ENCODE measurements around the gene STXBP1. TPM values are rescaled to one million over a fixed set of nuclear protein-coding genes. Genes with fewer than 3 reads are reported as not detected.
A peak's percentile ranks its signal among the peaks of the same experiment; 100 is the strongest.

Gene STXBP1
- total and polyA plus RNA-seq, 9 of the 15 experiments (the other 6 are each of a cell fraction or from before 2014, with no cell fraction given) = 4.6 to 35.1 (median 9.7) TPM

GRCh38 chr9:127568618-127568970 is 43.5 kb upstream of the STXBP1 start (continued):
- no peak for TF ChIP-seq REST (IDR thresholded peaks at IDR 0.05; ENCODE audit: borderline replicate concordance)
- TF ChIP-seq REST (CRISPR knock-in tag; IDR thresholded peaks at IDR 0.05; ENCODE audit: low read depth) = 0 out of 2 replicates have a peak, but pooled peaks have one; percentile 75
- no peak for TF ChIP-seq CGGBP1 (CRISPR knock-in tag; IDR thresholded peaks at IDR 0.05)
- peak; percentile 75 for TF ChIP-seq CXXC5 (CRISPR knock-in tag; IDR thresholded peaks at IDR 0.05)
- no peak for TF ChIP-seq KHSRP (IDR thresholded peaks at IDR 0.05)
- TF ChIP-seq SIN3A (IDR thresholded peaks at IDR 0.05; ENCODE audit: borderline replicate concordance in 2 of 2, control insufficient read depth in 1 of 2, low read depth in 2 of 2, low read length in 2 of 2) = peak in 1 of 2 experiments; percentile 28; a peak in 1 of 4 replicates
- peak; percentile 23 for TF ChIP-seq SAP30 (IDR thresholded peaks at IDR 0.05; ENCODE audit: borderline replicate concordance, insufficient read depth, low read depth, low read length, poor library complexity, severe bottlenecking)
- peak in 1 of 2 experiments; percentile 40; a peak in 1 of 4 replicates for TF ChIP-seq MAZ (CRISPR knock-in tag; conservative IDR thresholded peaks at IDR 0.05 in 1 of 2, IDR thresholded peaks at IDR 0.05 in 1 of 2)
- TF ChIP-seq, protein P1, sequence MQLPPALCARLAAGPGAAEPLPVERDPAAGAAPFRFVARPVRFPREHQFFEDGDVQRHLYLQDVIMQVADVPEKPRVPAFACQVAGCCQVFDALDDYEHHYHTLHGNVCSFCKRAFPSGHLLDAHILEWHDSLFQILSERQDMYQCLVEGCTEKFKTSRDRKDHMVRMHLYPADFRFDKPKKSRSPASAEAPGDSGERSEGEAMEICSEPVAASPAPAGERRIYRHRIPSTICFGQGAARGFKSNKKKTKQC (CRISPR knock-in tag; IDR thresholded peaks at IDR 0.05) = no peak
- no peak for TF ChIP-seq ZNF217 (CRISPR knock-in tag; IDR thresholded peaks at IDR 0.05)
- TF ChIP-seq KDM2B (CRISPR knock-in tag; IDR thresholded peaks at IDR 0.05) = no peak
- peak; percentile 81 for TF ChIP-seq L3MBTL2 (IDR thresholded peaks at IDR 0.05)
- TF ChIP-seq ZFX (CRISPR knock-in tag; IDR thresholded peaks at IDR 0.05) = peak; percentile 3; the same call in 1 of the 2 replicates
- no peak for TF ChIP-seq NBN (IDR thresholded peaks at IDR 0.05; ENCODE audit: low read depth)
- TF ChIP-seq KDM4B (IDR thresholded peaks at IDR 0.05; ENCODE audit: borderline replicate concordance in 2 of 2, low read depth in 1 of 2) = no peak
- TF ChIP-seq SMAD2 (IDR thresholded peaks at IDR 0.05; ENCODE audit: low read depth, low read length) = no peak

All from K562 (cell line).